Smooth muscle cell (in vitro differentiated cells): ENCODE data around the gene AP1AR. TPM values are rescaled to one million over a fixed set of nuclear protein-coding genes. Genes with fewer than 3 reads are reported as not detected.

Experiments used
- DNase-seq: peaks from one replicate; lab custom pipeline; 2025; ENCODE audit not compliant: unreplicated experiment; lab: John Stamatoyannopoulos, UW
- H2AFZ ChIP-seq: fragments of 200-600 bp; sonication (generic); 2 replicates; pipeline ENCODE4 v1.6.0; 2016; ENCODE audit warnings: antibody characterized with exemption, low read depth, mild to moderate bottlenecking
- H3F3A ChIP-seq: fragments of 200-600 bp; sonication (generic); 2 replicates; pipeline ENCODE4 v1.6.0; 2017; ENCODE audit warnings: antibody characterized with exemption, low read depth
- H3K27ac ChIP-seq: fragments of 200-600 bp; sonication (generic); 2 replicates; pipeline ENCODE4 v1.5.1; 2016; ENCODE audit warnings: low read depth, mild to moderate bottlenecking
- H3K27me3 ChIP-seq: fragments of 200-600 bp; sonication (generic); 2 replicates; pipeline ENCODE4 v1.6.1; 2016; ENCODE audit warnings: low read depth, mild to moderate bottlenecking
- H3K36me3 ChIP-seq: fragments of 200-600 bp; sonication (generic); 2 replicates; pipeline ENCODE4 v1.5.1; 2016; ENCODE audit warnings: low read depth
- H3K4me1 ChIP-seq: fragments of 200-600 bp; sonication (generic); 2 replicates; pipeline ENCODE4 v1.5.1; 2016; ENCODE audit warnings: low read depth
- H3K4me2 ChIP-seq: fragments of 200-600 bp; sonication (generic); 2 replicates; pipeline ENCODE4 v1.6.0; 2016; ENCODE audit warnings: mild to moderate bottlenecking
- H3K4me3 ChIP-seq: fragments of 200-600 bp; sonication (generic); 2 replicates; pipeline ENCODE4 v1.5.1; 2016; ENCODE audit warnings: mild to moderate bottlenecking
- H3K79me2 ChIP-seq: fragments of 200-600 bp; sonication (generic); 2 replicates; pipeline ENCODE4 v1.6.0; 2016; ENCODE audit warnings: low read depth, mild to moderate bottlenecking
- H3K9ac ChIP-seq: fragments of 200-600 bp; sonication (generic); 2 replicates; pipeline ENCODE4 v1.6.0; 2016; ENCODE audit warnings: low read depth
- H3K9me3 ChIP-seq: fragments of 200-600 bp; sonication (generic); replicated peaks from 2 replicates; pipeline ENCODE4 v1.5.1; 2016; ENCODE audit warnings: low read depth
- H4K20me1 ChIP-seq: fragments of 200-600 bp; sonication (generic); 2 replicates; pipeline ENCODE4 v1.6.0; 2016; ENCODE audit warnings: low read depth
- WGBS: methylation state at CpG from one replicate; pipeline ENCODE4 v1.1.7; 2016; ENCODE audit warnings: low lambda C conversion rate; 5-methylcytosine and 5-hydroxymethylcytosine counted together
- polyA plus RNA-seq: library from polyadenylated mRNA; unstranded; fragments of >200 nt; fragmentation: Nextera tagmentation; extraction: Ambion mirVana; gene quantifications from 2 replicates; pipeline ENCODE4 v1.2.1, GENCODE V29; 2016
- total RNA-seq: library from RNA; depleted of rRNA; stranded (reverse); fragments of >200 nt; gene quantifications from 2 replicates; pipeline ENCODE4 v1.2.3, GENCODE V29; 2014
- TF ChIP-seq, protein P1 (sequence below): fragments of 200-600 bp; sonication (generic); IDR thresholded peaks from 2 replicates; pipeline ENCODE4 v1.5.1; 2017; ENCODE audit warnings: borderline replicate concordance, mild to moderate bottlenecking, antibody characterized with exemption; ENCODE audit not compliant: insufficient read depth, poor library complexity, severe bottlenecking

AP1AR gene
- total and polyA plus RNA-seq, 2 experiments from 2014 or later, result 11.1 to 23.0 TPM

DNA sequence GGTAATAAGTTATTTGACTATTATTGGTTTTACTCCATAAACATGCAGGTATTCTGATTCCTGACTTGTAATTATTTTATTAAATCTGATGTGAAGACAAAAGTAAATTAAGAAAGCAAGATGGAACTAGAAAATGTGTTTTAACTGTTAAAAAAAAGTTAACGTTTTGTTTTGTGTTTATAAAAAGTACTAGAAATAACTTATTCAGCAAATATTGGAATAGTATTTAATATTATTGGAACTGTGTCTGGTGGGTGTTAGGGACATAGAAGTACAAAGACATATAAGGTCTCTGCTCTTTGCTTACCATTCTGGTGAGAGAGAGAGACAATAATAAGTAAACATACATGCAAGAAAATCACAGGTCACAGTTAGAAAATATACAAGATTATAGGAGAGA lies 38.5 kb downstream of the AP1AR start:
- no peak overlapping the region for H3K4me3 ChIP-seq
- H3K36me3 ChIP-seq, result peaks cover 3% of the 10 kb centered on the region
- no peaks in the 10 kb centered on the region for H4K20me1 ChIP-seq
- peak overlapping the region; percentile 18 for H3K27ac ChIP-seq
- no peak overlapping the region for H2AFZ ChIP-seq
- no peaks in the 10 kb centered on the region for H3K9me3 ChIP-seq
- no peak overlapping the region for H3K4me2 ChIP-seq
- TF ChIP-seq, protein P1, sequence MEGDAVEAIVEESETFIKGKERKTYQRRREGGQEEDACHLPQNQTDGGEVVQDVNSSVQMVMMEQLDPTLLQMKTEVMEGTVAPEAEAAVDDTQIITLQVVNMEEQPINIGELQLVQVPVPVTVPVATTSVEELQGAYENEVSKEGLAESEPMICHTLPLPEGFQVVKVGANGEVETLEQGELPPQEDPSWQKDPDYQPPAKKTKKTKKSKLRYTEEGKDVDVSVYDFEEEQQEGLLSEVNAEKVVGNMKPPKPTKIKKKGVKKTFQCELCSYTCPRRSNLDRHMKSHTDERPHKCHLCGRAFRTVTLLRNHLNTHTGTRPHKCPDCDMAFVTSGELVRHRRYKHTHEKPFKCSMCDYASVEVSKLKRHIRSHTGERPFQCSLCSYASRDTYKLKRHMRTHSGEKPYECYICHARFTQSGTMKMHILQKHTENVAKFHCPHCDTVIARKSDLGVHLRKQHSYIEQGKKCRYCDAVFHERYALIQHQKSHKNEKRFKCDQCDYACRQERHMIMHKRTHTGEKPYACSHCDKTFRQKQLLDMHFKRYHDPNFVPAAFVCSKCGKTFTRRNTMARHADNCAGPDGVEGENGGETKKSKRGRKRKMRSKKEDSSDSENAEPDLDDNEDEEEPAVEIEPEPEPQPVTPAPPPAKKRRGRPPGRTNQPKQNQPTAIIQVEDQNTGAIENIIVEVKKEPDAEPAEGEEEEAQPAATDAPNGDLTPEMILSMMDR, result no peak
- H3K9ac ChIP-seq, result no peak overlapping the region
- 97% methylated on average over 1 of the region's 1 CpG for WGBS
- no peaks in the 10 kb centered on the region for H3K4me1 ChIP-seq
- no peaks in the 10 kb centered on the region for H3K79me2 ChIP-seq
- DNase-seq, result no peak
- no peaks in the 10 kb centered on the region for H3F3A ChIP-seq
- no peaks in the 10 kb centered on the region for H3K27me3 ChIP-seq

DNA sequence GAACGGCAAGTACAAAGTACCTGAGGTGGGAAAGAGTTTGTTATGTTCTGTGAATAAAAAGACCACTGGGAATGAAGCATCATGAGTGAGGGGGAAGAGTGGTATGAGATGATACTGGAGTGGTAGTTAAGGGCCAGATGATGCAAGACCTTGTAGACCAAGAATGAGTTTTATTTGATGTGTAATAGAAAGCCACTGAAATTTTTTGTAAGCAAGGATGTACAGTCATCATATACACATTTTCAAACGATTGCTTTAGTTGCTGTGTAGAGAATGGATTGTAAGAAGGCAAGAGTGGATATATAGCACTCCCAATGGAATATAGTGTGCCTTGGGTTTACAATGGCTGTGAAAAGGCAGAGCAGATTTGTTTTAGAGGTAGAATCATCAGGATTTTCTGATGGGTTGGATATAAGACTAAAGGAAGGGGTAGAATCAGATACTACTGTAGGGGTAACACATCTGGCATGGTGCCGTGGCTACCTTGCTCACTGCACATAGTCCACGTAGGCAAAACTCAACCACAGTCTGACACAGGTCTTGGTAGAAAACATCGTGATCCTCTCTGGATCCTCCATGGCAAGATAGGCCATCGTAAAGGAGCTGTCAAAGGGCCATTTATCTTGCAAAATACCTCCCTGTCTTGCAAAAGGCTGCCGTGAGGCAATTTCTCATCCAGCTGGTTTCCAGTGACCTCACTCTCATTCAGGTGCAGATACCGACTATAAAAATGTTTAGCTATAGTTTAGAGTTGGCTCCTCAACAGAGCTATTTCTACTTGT lies 39.2 kb downstream of the AP1AR start:
- Histone ChIP-seq H3K36me3 (peaks cover 2% of the 10 kb centered on the region), H4K20me1 (no peaks in the 10 kb centered on the region), H3K27ac (peak overlapping the region; percentile 18), H3K9me3 (no peaks in the 10 kb centered on the region), H3F3A (no peaks in the 10 kb centered on the region), H3K4me2 (no peak overlapping the region), H2AFZ (no peak overlapping the region), H3K4me3 (no peak overlapping the region), H3K9ac (no peak overlapping the region), H3K27me3 (no peaks in the 10 kb centered on the region), H3K4me1 (no peaks in the 10 kb centered on the region), H3K79me2 (no peaks in the 10 kb centered on the region)
- WGBS, result 74% methylated on average over 8 of the region's 8 CpGs
- TF ChIP-seq, protein P1, result no peak
- DNase-seq, result no peak

DNA sequence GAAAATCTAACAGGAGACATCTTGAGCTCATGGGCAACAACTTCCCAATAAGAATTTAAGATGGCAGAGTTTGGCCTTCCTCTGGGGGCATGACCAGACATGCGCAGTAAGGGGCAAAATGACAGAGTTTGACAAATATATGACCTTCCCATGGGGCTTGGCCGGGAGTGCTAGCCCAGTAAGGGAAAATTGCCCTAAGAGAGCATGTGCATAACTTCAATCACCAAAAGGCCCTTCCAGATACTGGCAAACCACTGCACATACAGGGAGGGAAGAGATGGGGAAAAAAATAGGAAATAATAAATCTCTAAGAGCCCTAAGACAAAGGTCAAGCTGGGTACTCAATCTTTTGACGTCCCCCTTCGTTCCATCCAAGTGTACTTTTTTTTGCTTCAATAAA lies 40.7 kb downstream of the AP1AR start:
- peak overlapping the region; percentile 61 for H3K27ac ChIP-seq
- no peak overlapping the region for H3K4me3 ChIP-seq
- no peaks in the 10 kb centered on the region for H3F3A ChIP-seq
- no peaks in the 10 kb centered on the region for H3K27me3 ChIP-seq
- H3K36me3 ChIP-seq, result no peaks in the 10 kb centered on the region
- no peak overlapping the region for H2AFZ ChIP-seq
- no peak for DNase-seq
- WGBS, result 93% methylated on average over 4 of the region's 4 CpGs
- H3K9ac ChIP-seq, result no peak overlapping the region
- H4K20me1 ChIP-seq, result no peaks in the 10 kb centered on the region
- no peaks in the 10 kb centered on the region for H3K79me2 ChIP-seq
- TF ChIP-seq, protein P1, result no peak
- H3K9me3 ChIP-seq, result no peaks in the 10 kb centered on the region
- no peaks in the 10 kb centered on the region for H3K4me1 ChIP-seq
- H3K4me2 ChIP-seq, result no peak overlapping the region

DNA sequence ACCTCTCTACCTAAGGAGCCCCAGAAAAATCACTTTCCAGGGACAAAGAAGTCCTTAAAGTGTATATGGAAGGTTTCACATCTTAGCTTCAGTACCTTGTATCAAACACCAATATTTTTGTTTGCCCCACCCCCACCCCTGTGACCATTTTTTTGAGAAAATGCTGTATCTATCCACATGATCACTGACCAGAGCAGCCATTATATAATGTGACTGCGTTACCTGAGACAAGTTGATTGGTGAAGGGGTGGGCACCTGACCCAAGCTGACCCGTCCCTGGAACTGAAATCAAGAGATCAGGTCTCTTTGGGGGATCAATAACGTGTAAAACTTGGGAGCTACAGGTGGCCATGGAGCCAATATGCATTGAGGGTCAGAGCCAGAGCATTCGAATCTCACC lies 43.4 kb downstream of the AP1AR start:
- Histone ChIP-seq H3K36me3 (no peaks in the 10 kb centered on the region), H3K9ac (no peak overlapping the region), H2AFZ (no peak overlapping the region), H3F3A (no peaks in the 10 kb centered on the region), H3K27ac (no peak overlapping the region), H3K27me3 (no peaks in the 10 kb centered on the region), H4K20me1 (no peaks in the 10 kb centered on the region), H3K9me3 (no peaks in the 10 kb centered on the region), H3K4me1 (no peaks in the 10 kb centered on the region), H3K79me2 (no peaks in the 10 kb centered on the region), H3K4me3 (no peak overlapping the region), H3K4me2 (no peak overlapping the region)
- TF ChIP-seq, protein P1, result no peak
- whole genome bisulfite sequencing, result 99% methylated on average over 4 of the region's 4 CpGs
- no peak for DNase-seq
